GM18907 (cell line): ENCODE results near the gene SPARC.
"Not testable (repeated sequence)": the region's sequence is repeated elsewhere in the genome, so short reads cannot be mapped to it uniquely, and the experiment has no call there.

ENCODE experiments used
- ATAC-seq: cut with Tn5 transposase; IDR thresholded peaks from one replicate; pipeline ENCODE4 v1.9.1; 2021; ENCODE audit warnings: mild to moderate bottlenecking, moderate library complexity; ENCODE audit not compliant: unreplicated experiment

Gene SPARC

GRCh38 chr5:151680156-151680505 lies 6.6 kb downstream of the SPARC start:
- ATAC-seq, result not testable (repeated sequence)

GRCh38 chr5:151679421-151680155 lies 7.1 kb downstream of the SPARC start:
- ATAC-seq, result no peak

- ATAC-seq, result no peak
Observed at GRCh38 chr5:151678713-151679112, 8.0 kb downstream of the SPARC start.

- ATAC-seq, result no peak
Observed at GRCh38 chr5:151677776-151678545, 8.8 kb downstream of the SPARC start.

GRCh38 chr5:151676719-151677118 lies 10.0 kb downstream of the SPARC start:
- ATAC-seq, result no peak

- ATAC-seq, result no peak
Observed at GRCh38 chr5:151676314-151676712, 10.4 kb downstream of the SPARC start.

- peak; percentile 73 for ATAC-seq
Observed at GRCh38 chr5:151675611-151676313, 11.0 kb downstream of the SPARC start.

GRCh38 chr5:151674626-151675610 lies 11.8 kb downstream of the SPARC start:
- no peak for ATAC-seq

- no peak for ATAC-seq
Observed at GRCh38 chr5:151673421-151673820, 13.3 kb downstream of the SPARC start.

- ATAC-seq, result no peak
Observed at GRCh38 chr5:151672516-151672915, 14.2 kb downstream of the SPARC start.

- no peak for ATAC-seq
Observed at GRCh38 chr5:151671950-151672349, 14.8 kb downstream of the SPARC start.

GRCh38 chr5:151670953-151671636 lies 15.6 kb downstream of the SPARC start:
- no peak for ATAC-seq

GRCh38 chr5:151670083-151670686 lies 16.5 kb downstream of the SPARC start:
- ATAC-seq, result no peak

- ATAC-seq, result no peak
Observed at GRCh38 chr5:151667083-151667482, 19.6 kb downstream of the SPARC start.

GRCh38 chr5:151665613-151666012 lies 21.1 kb downstream of the SPARC start:
- ATAC-seq, result no peak

- no peak for ATAC-seq
Observed at GRCh38 chr5:151664694-151665585, 21.8 kb downstream of the SPARC start.

- no peak for ATAC-seq
Observed at GRCh38 chr5:151663617-151664293, 23.0 kb downstream of the SPARC start.

GRCh38 chr5:151662805-151663204 lies 23.9 kb downstream of the SPARC start:
- peak; percentile 33 for ATAC-seq
